ENCODE data around the gene PLAC8. TPM values are rescaled to one million over a fixed set of nuclear protein-coding genes. Genes with fewer than 3 reads are reported as not detected.

Gene PLAC8
- total and polyA plus RNA-seq, 8 donors = 10.5 to 372 (median 47.3) TPM

GRCh38 chr4:83125738-83126141 is 11.2 kb upstream of the PLAC8 start:
- H3K27ac ChIP-seq = peak overlapping the region in 1 of 5 donors; percentile 48
- H3K9me3 ChIP-seq = no peaks in the 10 kb centered on the region
- H3K4me1 ChIP-seq = no peaks in the 10 kb centered on the region
- 52 to 71% (median 62%) methylated on average over 9 of the region's 9 CpGs for WGBS, 5 donors
- TF ChIP-seq CTCF (IDR thresholded peaks at IDR 0.05) (no peak), POLR2AphosphoS5 (IDR thresholded peaks at IDR 0.05) (no peak), POLR2A (IDR thresholded peaks at IDR 0.05) (no peak), EP300 (IDR thresholded peaks at IDR 0.05) (no peak)
- no peaks in the 10 kb centered on the region for H3K27me3 ChIP-seq
- peak in 1 of 2 donors; percentile 57 for DNase-seq
- no peaks in the 10 kb centered on the region for H3K36me3 ChIP-seq
- no peak overlapping the region for H3K4me3 ChIP-seq
- intact Hi-C loops (cut with DNase I; ENCODE audit: low total_unique reads) = no loop called here

GRCh38 chr4:83124111-83124780 is 9.7 kb upstream of the PLAC8 start:
- intact Hi-C loops (cut with DNase I; ENCODE audit: low total_unique reads) = no loop called here
- Histone ChIP-seq H3K4me3 (no peak overlapping the region), H3K9me3 (no peaks in the 10 kb centered on the region), H3K36me3 (no peaks in the 10 kb centered on the region), H3K27me3 (no peaks in the 10 kb centered on the region), H3K27ac (no peak overlapping the region), H3K4me1 (no peaks in the 10 kb centered on the region)
- TF ChIP-seq CTCF (IDR thresholded peaks at IDR 0.05) = no peak
- TF ChIP-seq EP300 (IDR thresholded peaks at IDR 0.05) = no peak
- no peak for TF ChIP-seq POLR2A (IDR thresholded peaks at IDR 0.05)
- TF ChIP-seq POLR2AphosphoS5 (IDR thresholded peaks at IDR 0.05) = no peak
- no peak for DNase-seq
- 73 to 85% (median 79%) methylated on average over 10 of the region's 10 CpGs for WGBS, 5 donors

DNA sequence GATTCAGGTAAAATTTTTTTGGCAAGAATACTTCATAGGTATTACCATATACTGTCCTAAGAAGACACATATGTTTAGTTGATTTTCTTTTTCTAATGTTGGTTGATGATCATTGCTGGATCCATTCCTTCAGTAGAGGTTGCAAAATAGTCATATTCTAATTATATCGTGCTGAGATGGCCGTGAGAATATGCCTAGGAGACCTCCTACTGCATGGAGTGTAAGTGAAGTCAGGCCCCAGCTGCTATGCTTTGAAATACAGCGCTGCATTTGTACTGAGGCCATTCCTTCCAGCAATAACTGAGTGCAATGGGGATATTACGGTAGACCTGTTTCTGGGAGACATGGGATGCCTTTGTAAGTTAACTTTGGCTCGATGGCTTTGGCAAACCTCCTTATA is 6.7 kb upstream of the PLAC8 start:
- Histone ChIP-seq H3K4me3 (no peak overlapping the region), H3K27ac (no peak overlapping the region), H3K4me1 (no peaks in the 10 kb centered on the region), H3K9me3 (no peaks in the 10 kb centered on the region), H3K27me3 (no peaks in the 10 kb centered on the region), H3K36me3 (no peaks in the 10 kb centered on the region)
- WGBS, 5 donors = 82 to 94% (median 90%) methylated on average over 5 of the region's 5 CpGs
- no peak for TF ChIP-seq CTCF (IDR thresholded peaks at IDR 0.05)
- no peak for TF ChIP-seq POLR2A (IDR thresholded peaks at IDR 0.05)
- no peak for TF ChIP-seq EP300 (IDR thresholded peaks at IDR 0.05)
- no peak for TF ChIP-seq POLR2AphosphoS5 (IDR thresholded peaks at IDR 0.05)
- intact Hi-C loops (cut with DNase I; ENCODE audit: low total_unique reads) = no loop called here
- no peak for DNase-seq

DNA sequence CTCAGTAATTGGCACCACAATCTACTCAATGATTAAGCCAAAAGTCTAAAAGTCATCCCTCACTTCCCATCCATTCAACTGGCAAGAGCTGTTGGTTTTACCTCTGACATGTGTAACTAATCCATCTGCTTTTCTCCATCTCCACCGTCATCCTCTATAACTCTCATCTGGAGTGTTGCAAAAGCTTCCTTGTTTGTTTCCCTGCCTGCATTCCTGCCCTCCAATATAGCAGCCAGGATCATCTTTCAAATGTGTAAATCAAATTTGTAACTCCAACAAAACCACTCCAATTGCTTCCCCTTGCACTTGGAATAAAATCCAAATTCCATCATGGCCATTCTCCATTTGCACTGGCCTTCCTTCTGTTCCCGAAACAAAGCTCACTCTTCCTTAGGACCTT is 4.3 kb upstream of the PLAC8 start:
- Histone ChIP-seq H3K27me3 (no peaks in the 10 kb centered on the region), H3K9me3 (no peaks in the 10 kb centered on the region), H3K4me3 (no peak overlapping the region), H3K4me1 (peaks cover 0 to 12% (median 2%) of the 10 kb centered on the region in 4 donors), H3K36me3 (no peaks in the 10 kb centered on the region), H3K27ac (no peak overlapping the region)
- intact Hi-C loops (cut with DNase I; ENCODE audit: low total_unique reads) = no loop called here
- WGBS, 5 donors = 65 to 87% (median 82%) methylated on average over 2 of the region's 2 CpGs
- no peak for TF ChIP-seq EP300 (IDR thresholded peaks at IDR 0.05)
- no peak for TF ChIP-seq CTCF (IDR thresholded peaks at IDR 0.05)
- no peak for TF ChIP-seq POLR2A (IDR thresholded peaks at IDR 0.05)
- TF ChIP-seq POLR2AphosphoS5 (IDR thresholded peaks at IDR 0.05) = no peak
- no peak for DNase-seq

Data from stomach (tissue), 9 donors.